ENCODE data around the gene SRGAP3.

- TF ChIP-seq CTCF (IDR thresholded peaks at IDR 0.05): no peak
- TF ChIP-seq ZFX (IDR thresholded peaks at IDR 0.05; ENCODE audit: borderline replicate concordance): no peak
Observed at GRCh38 chr3:9185701-9186100, 63.7 kb downstream of the SRGAP3 start.
